Keratinocyte (primary cell): Measurements from ENCODE around the gene GSN.

Source experiments
- CTCF ChIP-seq, 3 experiments: IDR thresholded peaks in 1 of 3; conservative IDR thresholded peaks in 1 of 3; optimal IDR thresholded peaks in 1 of 3; 2 replicates in 2 of 3; 3 replicates in 1 of 3; pipeline versions ENCODE3 to v1.5.1; 2011; ENCODE audit warnings: low read length in 3 of 3, mild to moderate bottlenecking in 3 of 3, moderate library complexity in 2 of 3, control low read depth in 1 of 3, inconsistent platforms in 1 of 3; ENCODE audit not compliant: insufficient read depth in 2 of 3; ENCODE audit errors: extremely low read depth in 1 of 3
- EZH2 ChIP-seq: IDR thresholded peaks from one replicate; pipeline ENCODE4 v1.6.1; 2012; ENCODE audit warnings: inconsistent platforms, mild to moderate bottlenecking, low read length, moderate library complexity

GRCh38 chr9:121284733-121285451, 16.9 kb downstream of the GSN start:
- TF ChIP-seq EZH2 (no peak), CTCF (optimal IDR thresholded peaks at IDR 0.05 in 1 of 3, IDR thresholded peaks at IDR 0.05 in 1 of 3, conservative IDR thresholded peaks at IDR 0.05 in 1 of 3; ENCODE audit: extremely low read depth in 1 of 3, insufficient read depth in 2 of 3, low read length in 3 of 3) (no peak)
